ENCODE data around the gene DLG2.

GRCh38 chr11:84714316-84714780, 912.8 kb downstream of the DLG2 start:
- TF ChIP-seq CTCF (IDR thresholded peaks at IDR 0.05; ENCODE audit: low read depth, low read length, poor library complexity, severe bottlenecking) (peak; percentile 46), EZH2phosphoT487 (IDR thresholded peaks at IDR 0.05; ENCODE audit: borderline replicate concordance, low read length) (no peak)

Measured in DOHH2 (cell line).